HG02884 (cell line): ENCODE data around the gene POLR1D.
A peak's percentile ranks its signal among the peaks of the same experiment; 100 is the strongest.

Source experiments
- ATAC-seq: cut with Tn5 transposase; IDR thresholded peaks from one replicate; pipeline ENCODE4 v1.9.1; 2021; ENCODE audit warnings: mild to moderate bottlenecking, moderate library complexity; ENCODE audit not compliant: unreplicated experiment

POLR1D gene, protein sequence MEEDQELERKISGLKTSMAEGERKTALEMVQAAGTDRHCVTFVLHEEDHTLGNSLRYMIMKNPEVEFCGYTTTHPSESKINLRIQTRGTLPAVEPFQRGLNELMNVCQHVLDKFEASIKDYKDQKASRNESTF

DNA sequence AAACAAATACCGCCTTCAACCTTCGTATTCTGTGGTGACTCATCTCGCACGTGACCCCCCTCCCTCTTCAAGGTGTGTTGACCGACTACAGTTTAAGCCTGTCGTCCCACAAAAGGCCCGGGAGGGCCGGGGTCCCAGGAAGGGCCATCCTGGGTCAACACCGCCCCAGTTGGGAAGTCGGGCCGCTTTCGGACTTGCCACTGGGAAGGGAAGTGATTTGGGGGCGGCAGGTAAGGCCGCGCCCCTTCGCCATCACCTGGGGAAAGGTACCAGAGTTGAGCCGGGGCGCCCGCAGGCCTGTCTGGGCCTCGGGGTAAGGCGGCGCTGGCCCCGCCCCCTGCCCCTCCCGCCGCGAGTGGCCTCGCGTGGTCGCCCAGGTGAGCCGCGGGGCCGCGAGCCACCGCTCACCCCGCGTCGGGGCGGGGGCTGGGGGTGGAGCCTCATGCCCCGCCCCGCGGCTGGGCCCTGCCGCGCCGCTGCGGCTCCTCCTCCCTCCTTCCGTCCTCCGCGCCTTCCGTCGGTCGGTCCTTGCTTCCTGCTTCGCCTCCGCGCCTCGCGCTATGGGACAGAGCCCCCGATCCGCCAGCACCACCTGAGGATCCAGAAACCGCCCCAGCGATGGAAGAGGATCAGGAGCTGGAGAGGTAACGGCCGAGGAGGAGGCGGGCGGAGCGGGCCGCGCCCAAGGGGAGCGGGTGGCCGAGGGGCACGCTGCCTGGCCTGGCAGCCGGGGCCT, at the start of gene POLR1D:
TSS of gene POLR1D (plus strand) at position 527 of the 736 bp plus-strand sequence. CDS start at position 619, 92 bp downstream.
- peak; percentile 49 for ATAC-seq

DNA sequence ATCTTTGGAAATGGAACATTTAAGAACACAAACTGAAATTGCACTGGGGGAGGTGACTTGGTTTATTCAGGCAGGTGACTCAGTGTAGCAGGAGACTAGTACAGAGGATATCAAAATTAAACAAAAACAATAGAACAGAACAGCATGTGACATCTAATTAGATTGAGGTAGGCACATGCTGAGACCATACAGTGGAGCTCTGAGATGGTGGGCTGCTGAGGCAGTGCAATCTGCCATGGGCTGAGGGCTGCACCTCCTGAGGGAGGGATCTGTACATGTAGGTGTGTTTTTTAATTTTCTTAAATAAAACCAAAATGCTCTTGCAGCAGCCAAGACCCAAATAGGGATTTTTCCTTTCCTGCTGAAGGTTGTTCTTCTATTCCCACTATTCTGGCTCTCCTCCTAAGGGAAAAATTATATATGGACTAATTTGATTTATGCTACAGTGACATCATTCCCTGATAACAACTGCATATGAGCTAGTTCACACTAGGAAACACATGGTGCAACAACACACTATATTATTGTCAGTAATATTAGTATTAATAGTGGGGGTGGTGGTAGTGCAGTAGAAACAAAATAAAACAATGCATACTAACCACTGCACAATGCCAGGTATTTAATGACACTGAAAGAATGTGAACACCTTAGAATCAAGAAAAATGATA, 49.3 kb upstream of the POLR1D start:
- ATAC-seq = no peak

DNA sequence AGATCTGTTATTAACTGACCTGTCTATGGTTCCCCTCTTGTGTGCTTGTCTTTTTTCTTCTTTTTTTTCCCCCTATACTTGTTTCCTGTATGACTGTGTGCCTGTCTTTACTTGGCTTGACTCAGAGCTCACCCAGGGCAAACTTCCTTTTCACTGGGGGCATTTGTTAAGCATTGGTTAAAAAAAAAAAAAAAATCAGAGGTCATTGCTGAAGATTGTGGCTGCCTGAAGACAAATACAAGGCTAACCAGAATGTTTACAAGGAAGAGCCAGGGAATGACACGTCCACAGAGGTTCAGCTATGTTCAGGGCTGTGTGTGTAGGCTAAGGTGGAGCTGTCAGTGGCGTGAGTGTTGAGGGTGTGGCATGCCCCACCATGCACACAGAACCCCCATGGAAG, 48.4 kb upstream of the POLR1D start:
- no peak for ATAC-seq

DNA sequence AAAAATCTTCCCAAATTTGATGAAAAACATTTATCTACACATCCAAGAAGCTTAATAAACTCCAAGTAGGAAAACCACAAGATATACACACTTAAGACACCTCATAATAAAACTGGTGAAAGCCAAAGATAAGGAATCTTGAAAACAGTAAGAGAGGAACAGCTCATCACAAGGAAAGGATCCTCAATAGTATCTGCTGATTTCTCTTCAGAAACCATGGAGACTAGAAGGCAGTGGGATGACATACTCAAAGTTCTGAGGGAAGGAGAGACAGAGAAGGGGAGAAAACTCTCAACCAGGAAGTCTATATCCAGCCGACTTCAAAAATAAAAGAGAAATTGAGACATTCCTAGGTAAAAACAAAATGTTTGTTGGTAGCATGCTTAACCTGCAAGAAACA, 47.0 kb upstream of the POLR1D start:
- ATAC-seq = no peak

DNA sequence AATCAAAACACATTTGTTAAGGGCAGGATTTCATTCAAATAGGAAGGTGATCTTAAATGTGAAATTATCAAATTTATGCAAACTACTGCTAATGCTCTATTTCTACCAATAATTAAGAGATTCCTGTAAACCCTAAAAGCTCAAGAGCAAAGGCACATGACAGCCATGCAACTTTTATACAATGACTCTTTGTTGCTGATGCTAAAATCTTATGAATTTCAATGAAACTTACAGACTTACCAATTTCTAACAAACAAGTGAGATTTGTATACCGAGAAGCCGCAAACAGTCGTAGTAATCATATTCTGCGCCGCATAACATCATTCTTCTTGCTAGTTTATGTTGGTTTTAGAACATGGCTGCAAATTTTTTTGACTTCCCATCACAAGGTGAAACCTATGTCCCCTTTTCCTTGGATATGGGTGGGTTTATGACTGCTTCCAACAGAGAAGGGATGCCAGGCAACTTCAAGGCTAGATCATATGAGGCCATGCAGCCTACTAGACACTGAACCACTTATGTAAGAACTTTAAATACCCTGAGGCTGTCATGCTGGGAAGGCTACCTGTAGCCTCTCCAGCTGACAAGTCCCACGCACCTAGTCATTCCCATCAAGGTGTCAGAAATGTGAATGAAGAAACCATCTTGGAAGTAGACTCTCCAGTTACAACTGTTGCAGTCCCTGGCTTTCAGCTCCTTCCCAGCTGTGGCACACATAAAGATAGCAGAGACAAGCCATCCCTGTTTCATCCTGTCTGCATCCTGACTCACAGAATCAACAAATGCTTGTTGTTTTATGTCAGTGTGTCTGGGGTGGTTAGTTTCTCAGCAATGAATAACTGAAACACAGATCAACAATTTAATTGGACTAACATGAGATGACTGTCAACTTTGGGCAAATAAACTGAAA, 43.3 kb upstream of the POLR1D start:
- ATAC-seq = no peak

DNA sequence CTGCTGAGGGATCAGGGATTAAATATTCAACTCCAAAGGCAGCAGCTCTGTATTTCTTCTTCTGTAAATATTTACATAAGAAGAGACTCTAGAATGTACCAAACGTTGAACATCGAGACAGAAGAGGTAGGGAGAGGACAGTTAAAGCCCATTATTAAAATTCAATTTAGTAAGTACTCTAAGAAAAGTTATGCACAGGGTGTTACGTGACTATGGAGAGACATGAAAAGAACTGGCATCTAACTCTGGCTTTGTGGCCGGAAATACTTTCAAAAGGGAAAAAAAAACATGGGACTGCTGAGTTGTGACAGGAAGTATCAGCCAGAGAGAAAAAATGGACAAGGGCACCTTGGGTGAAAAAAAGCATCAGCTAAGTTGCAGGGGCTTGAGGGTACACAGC, 38.0 kb upstream of the POLR1D start:
- ATAC-seq = no peak

DNA sequence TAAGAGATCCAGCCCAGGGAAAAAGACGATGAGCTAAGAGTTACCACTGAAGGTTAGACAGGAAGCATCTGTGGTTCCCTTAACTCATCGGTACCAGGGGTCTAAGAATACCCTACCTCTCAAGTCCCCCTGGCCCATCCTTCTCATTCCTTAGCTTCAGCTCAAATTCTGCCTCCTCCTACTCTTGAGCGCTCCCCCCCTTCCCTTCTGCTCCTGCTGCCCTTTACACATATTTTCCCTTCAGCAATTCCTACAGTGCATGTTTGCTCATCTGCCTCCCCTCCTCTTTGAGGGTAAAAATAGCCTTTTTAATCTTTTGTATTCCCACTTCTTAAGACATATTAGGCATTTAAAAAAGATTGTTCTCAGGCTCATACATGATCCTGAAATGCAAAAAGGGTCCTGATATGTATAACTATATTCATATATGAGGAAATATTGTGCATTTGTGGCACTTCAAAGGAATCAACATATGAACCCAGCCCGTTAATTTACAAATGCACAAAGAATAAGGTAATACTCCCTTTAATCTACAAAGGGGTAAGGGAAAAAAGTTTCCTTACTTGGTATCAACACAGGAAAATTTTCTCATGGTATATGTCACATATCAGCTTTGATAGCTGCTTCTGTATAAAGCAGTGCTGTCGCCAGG, 34.5 kb upstream of the POLR1D start:
- no peak for ATAC-seq

DNA sequence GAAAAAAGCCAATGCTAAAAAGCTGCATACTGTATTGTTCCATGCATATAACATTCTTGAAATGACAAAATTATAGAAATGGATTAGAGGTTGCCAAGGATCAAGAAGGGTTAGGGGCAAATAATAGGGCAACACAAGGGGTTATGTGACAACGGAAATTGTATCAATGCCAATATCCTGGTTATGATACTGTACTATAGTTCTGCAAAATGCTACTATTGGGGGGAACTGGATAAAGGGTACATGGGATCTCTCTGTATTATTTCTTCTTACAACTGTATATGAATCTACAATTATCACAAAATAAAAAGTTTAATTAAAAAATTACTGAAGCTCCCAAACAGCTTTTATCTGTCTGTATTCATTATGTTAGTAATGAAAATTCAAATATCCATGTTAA, 33.3 kb upstream of the POLR1D start:
- ATAC-seq = no peak

DNA sequence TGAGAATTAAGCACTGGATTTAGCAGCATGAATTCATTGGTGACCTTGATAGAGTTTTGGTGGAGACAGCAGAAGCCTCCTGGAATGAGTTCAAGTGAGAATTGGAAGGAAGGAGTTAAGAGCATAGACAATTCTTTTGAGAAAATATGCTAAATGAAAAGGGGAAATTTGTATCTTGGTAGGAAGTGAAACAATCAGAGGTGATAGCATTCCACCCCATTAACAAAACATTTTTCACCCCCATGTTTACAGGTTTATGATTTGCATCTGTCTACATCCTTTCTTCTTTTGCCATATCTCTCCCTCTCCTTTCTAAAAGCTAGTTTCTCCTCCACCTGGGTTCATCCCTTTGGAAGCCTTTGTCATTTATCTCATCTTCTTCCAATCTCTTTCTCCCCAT, 28.8 kb upstream of the POLR1D start:
- ATAC-seq = no peak

DNA sequence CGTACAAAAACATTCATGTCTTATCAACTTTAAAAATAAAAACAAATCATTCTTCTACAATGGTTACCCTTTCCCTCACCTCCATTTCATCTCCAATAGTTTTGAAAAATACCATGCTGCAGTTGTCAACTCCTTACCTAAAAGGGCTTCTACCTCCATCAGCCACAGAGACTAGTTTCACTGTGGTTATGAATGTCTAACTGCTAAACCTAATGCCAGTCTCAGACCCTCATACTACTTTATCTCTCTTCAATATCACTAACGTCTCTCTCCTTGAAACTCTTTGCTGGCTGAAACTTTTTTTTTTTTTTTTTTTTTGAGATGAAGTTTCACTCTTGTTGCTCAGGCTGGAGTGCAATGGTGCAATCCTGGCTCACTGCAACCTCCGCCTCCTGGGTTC, 28.4 kb upstream of the POLR1D start:
- no peak for ATAC-seq

DNA sequence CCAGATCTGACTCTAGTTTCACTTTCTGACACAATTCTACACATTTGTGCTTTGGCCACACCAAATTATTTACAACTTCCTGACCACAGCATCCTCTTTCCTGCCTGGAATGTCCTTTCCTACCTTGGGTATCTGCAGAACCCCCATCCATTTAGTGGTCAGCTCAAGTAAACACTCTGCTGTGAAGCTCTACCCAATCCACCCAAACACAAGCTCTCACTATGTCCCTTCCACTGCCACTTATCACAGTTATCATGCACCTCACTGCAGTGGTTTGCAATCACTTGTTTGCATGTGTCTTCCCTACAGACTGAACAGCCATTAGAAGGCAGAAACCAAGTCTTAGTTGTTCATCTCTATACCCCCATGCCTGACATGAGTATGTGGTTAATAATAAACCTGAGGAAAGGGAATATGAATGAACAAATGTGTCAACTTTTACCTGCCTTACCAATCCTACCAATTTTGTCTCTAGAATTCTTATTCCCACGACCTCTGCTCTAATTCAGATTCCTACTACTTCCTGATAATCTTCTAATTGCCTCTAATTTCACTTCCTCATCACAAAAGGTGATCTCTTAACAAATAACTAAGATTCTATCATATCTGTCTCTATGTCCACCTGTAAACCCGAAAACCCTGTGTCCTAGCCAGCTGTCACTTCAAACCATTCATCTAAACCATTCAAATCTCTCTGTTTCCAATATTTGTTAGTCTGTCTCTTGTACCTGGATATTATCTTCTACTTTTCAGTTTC, 26.5 kb upstream of the POLR1D start:
- ATAC-seq = no peak

DNA sequence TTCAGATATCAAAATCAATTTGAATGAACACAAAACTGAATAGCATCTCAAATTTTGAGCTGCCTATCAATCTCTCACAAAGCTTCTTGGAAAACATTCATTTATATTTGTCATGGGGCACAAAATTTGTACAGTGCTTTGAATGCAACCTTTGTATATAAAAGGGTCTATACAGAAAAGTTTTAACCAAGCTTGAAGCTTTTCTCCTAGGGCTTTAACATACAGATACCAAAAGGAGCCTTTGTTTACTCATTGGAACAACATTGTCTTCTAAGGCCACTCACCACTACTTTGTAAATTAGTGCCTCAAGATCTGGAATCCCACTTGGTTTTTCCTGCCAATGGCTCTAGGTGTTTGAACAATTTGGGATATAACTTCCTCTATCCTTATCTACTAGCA, 22.6 kb upstream of the POLR1D start:
- no peak for ATAC-seq

DNA sequence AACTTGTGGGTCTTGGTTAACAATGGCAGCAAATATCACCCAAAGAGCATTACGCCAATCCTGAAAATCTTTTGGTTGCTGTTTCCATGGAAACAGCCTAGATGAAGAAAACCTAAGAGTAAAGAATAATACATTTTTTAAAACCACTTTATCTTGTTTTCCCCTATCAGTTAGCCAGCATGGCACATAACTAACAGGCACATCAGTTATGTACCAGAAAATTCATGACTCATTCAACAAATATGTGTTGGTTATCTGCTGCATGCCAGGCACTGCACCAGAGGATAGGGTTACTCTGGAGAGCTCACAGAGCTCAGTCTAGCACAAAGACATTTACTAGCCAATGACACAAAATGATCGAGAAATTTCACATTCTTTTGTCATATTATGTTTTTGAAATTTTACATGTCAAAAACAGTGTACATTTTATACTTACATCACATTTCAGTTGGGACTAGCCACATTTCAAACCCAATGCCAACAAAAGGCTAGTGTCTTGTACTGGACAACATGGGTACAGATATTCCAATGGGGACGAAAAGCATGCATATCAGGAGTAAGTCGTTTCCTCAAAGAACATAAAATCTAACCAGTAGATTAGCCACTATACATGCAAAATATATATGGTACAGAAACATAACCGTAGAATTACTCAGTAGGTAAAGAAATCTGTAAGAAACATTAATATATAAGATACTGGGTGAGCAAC, 21.7 kb upstream of the POLR1D start:
- no peak for ATAC-seq

DNA sequence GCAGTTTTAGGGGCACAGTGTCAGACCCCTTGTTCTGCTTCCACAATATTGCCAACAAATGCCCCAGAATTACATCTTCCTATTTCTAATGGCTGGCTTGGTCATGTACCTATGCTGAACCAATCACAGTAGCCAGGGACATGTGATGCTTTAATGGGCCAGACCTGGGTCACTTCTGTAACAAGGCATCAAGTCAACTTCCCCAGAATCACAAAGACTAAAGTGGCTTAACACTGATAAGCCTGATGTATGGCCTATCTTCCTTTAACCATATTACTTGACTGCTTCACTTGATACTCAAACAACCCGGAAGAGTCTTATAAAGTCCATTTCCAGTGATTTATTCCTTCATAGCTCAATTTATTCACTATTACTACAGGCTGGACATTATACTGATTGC, 21.0 kb upstream of the POLR1D start:
- no peak for ATAC-seq

DNA sequence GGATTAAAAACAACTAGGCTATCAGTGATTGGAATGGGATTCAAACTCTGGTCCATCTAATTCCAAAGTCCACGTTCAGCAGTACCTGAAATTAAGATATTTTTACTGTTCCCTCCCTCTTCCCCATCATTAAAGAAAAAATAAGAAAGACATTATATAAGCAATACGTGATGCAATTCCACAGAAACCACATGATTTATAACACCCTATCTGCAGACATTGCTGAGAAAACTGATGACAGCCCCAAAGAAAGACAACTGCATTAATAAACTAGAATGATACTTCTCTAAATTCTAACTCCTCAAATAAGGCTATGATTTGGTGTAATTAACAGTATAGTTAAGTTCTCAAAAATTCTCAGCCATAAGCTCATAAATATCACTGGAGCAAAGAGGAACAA, 20.5 kb upstream of the POLR1D start:
- no peak for ATAC-seq

DNA sequence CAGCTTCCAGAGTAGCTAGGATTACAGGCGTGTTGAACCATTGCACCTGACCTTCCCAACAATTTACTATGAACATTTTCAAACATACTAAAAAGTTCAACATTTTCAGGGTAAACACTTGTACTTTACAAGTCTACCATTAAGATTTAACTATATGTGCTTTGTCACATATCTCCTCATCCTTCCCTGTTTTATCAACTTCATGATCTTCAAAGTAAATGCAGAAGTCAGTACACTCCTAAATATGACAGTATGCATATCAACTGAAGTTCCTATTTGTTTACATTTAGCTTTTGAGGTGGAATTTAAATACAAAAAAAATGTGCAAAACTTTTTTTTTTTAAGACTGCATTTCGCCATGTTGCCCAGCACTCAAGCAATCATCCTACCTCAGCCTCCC, 19.9 kb upstream of the POLR1D start:
- no peak for ATAC-seq

DNA sequence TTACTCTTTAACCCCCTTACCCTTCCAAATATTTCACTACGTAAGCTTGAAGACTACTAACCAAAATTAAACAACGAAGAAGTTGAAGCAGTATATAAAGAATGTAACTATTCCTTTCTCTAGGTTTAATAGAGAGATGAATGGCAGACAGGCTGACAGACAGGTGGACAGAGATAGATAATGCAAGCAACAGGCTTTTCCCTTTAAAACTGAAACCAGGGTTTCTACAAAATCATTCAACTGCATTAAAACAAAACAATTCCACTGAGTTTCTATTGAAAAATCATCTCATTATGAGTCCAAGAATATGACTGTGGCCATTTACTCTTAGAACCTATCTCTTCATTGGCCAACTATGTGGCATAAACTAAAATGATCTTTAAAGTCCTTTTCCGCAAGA, 16.6 kb upstream of the POLR1D start:
- ATAC-seq = no peak

DNA sequence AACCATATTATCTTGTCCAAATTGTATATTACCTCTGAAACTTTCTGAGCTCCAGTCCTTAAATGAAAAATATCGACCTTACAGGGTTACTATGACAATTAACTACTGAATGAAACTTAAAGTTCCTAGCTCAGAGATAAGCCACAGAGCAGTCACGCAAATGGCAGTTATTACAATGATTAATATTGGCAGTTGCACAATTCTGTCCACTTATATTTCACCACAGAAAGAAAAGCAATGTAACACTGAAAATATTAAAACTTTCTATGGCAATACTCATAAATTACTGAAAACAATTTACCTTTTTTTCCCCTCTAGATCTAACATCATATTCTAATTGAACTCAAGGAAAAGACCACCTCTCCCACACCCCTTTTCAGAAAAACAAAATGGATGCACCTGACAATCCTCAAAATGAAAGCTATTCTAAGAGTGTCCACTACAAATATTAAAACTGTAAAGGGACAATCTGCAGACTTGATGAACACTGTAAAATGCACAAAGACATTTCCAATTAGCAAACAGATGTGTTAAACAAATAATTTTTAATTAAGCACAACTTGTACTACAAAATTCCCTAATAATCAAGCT, 16.0 kb upstream of the POLR1D start:
- ATAC-seq = no peak

DNA sequence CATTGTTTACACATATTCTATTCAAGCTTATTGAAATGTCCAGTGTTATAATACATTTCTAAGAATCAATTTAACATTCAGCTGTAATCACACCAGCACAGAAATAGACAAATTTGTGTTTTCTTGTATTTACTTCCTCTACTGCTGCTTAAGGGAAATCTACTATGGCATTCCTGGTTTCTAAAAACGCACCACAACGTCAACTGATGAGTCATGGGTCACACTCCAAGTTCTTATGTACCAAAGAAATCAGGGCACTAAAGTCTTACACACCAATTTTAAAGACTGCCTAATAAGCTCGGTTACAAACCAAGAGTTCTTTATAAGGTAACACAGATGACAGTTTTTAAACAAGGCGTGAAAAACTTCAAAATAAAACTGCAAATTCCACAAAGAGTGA, 14.6 kb upstream of the POLR1D start:
- no peak for ATAC-seq
